Epidermal melanocyte (primary cell): ENCODE measurements around the gene COL26A1.
A peak's percentile ranks its signal among the peaks of the same experiment; 100 is the strongest.
"Not testable (repeated sequence)": the region's sequence is repeated elsewhere in the genome, so short reads cannot be mapped to it uniquely, and the experiment has no call there.

Experiments used
- DNase-seq: peaks from one replicate; pipeline ENCODE4 v3.0.0; 2011; ENCODE audit warnings: low spot score; ENCODE audit not compliant: insufficient read length

Gene COL26A1

GRCh38 chr7:101362334-101363195 is at the start of gene COL26A1:
Gene COL26A1, plus strand, starts transcription at chr7:101362875. Its CDS starts 158 bp downstream, at chr7:101363033.
- peak; percentile 34 for DNase-seq

GRCh38 chr7:101315336-101315735 is 47.3 kb upstream of the COL26A1 start:
- peak; percentile 59 for DNase-seq

- no peak for DNase-seq
Measured at GRCh38 chr7:101319401-101319800, 43.3 kb upstream of the COL26A1 start.

- DNase-seq, result peak; percentile 88
Measured at GRCh38 chr7:101321491-101322401, 40.9 kb upstream of the COL26A1 start, which contains the start of gene IFT22. Gene IFT22, minus strand, starts transcription at chr7:101321812. Its CDS starts 103 bp downstream, at chr7:101321709.

- no peak for DNase-seq
Measured at GRCh38 chr7:101328159-101328558, 34.5 kb upstream of the COL26A1 start.

- DNase-seq, result no peak
Measured at GRCh38 chr7:101330011-101330484, 32.6 kb upstream of the COL26A1 start.

GRCh38 chr7:101332026-101332425 is 30.6 kb upstream of the COL26A1 start:
- DNase-seq, result no peak

GRCh38 chr7:101333912-101334311 is 28.8 kb upstream of the COL26A1 start:
- DNase-seq, result no peak

- no peak for DNase-seq
Measured at GRCh38 chr7:101340379-101340778, 22.3 kb upstream of the COL26A1 start.

GRCh38 chr7:101342892-101343291 is 19.8 kb upstream of the COL26A1 start:
- DNase-seq, result no peak

- DNase-seq, result no peak
Measured at GRCh38 chr7:101347477-101347876, 15.2 kb upstream of the COL26A1 start.

GRCh38 chr7:101348456-101349067 is 14.1 kb upstream of the COL26A1 start:
- not testable (repeated sequence) for DNase-seq

GRCh38 chr7:101349300-101349699 is 13.4 kb upstream of the COL26A1 start:
- not testable (repeated sequence) for DNase-seq

GRCh38 chr7:101352920-101353308 is 9.8 kb upstream of the COL26A1 start:
- DNase-seq, result no peak

- DNase-seq, result no peak
Measured at GRCh38 chr7:101357433-101357832, 5.2 kb upstream of the COL26A1 start.

- DNase-seq, result no peak
Measured at GRCh38 chr7:101363196-101363733, 590 bp downstream of the COL26A1 start.

- peak; percentile 85 for DNase-seq
Measured at GRCh38 chr7:101363734-101364374, 1.2 kb downstream of the COL26A1 start.

GRCh38 chr7:101365956-101366355 is 3.3 kb downstream of the COL26A1 start:
- no peak for DNase-seq

- no peak for DNase-seq
Measured at GRCh38 chr7:101367676-101368075, 5.0 kb downstream of the COL26A1 start.

- DNase-seq, result no peak
Measured at GRCh38 chr7:101368422-101369165, 5.9 kb downstream of the COL26A1 start.
